ENCODE measurements around the gene MYO1B.

The MYO1B gene

DNA sequence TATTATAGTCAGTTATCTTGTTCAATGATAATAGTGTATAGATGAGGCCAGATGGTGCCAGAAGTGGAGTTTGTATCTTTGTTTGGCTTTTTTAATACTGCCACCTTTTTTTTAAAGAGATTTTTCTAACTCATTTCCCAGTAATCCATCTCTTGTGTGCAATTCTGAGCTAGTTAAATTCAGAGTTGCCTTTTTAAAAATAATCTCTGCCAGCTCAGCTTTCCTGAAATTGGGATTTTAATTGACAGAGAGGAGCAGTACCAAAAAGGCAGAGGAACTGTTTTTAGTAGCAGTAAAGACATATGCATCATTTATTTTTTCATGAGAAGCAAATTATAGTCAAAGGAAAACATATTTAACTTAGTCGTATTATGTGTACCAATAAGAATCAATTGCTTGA, 185.3 kb downstream of the MYO1B start:
- TF ChIP-seq, protein P1, sequence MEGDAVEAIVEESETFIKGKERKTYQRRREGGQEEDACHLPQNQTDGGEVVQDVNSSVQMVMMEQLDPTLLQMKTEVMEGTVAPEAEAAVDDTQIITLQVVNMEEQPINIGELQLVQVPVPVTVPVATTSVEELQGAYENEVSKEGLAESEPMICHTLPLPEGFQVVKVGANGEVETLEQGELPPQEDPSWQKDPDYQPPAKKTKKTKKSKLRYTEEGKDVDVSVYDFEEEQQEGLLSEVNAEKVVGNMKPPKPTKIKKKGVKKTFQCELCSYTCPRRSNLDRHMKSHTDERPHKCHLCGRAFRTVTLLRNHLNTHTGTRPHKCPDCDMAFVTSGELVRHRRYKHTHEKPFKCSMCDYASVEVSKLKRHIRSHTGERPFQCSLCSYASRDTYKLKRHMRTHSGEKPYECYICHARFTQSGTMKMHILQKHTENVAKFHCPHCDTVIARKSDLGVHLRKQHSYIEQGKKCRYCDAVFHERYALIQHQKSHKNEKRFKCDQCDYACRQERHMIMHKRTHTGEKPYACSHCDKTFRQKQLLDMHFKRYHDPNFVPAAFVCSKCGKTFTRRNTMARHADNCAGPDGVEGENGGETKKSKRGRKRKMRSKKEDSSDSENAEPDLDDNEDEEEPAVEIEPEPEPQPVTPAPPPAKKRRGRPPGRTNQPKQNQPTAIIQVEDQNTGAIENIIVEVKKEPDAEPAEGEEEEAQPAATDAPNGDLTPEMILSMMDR (IDR thresholded peaks at IDR 0.05; ENCODE audit: control extremely low read depth, extremely low read depth, low read depth, missing control alignments), result no peak
- CTCF ChIA-PET, result no interaction called here

GRCh38 chr2:191432121-191432520, 186.9 kb downstream of the MYO1B start:
- TF ChIP-seq, protein P1 (IDR thresholded peaks at IDR 0.05; ENCODE audit: control extremely low read depth, extremely low read depth, low read depth, missing control alignments), result no peak
- no peak for DNase-seq (ENCODE audit: extremely low spot score)
- ChIA-PET CTCF (no interaction called here), POLR2A (no interaction called here)

More for the DNA sequence above, 185.3 kb downstream of the MYO1B start:
- no peak for DNase-seq (ENCODE audit: extremely low spot score)
- POLR2A ChIA-PET, result no interaction called here

DNA sequence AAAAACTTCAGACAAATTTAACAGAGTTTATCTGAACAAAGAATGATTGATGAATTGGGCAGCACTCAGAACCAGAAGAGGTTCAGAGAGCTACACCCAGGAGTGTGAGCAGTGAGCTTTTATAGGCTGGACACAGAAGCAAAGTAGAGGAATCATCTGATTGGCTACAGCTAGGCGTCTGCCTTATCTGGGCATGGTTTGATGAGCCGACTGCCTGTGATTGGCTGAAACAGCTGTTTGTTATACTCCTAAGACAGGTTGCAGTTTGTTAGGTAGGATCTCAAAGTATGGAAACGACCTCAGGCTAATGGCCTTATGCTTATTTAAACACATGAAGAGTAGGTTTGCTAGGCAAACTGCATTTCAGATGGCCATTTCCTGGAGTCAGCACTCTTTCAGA, 188.9 kb downstream of the MYO1B start:
- POLR2A ChIA-PET, result no interaction called here
- DNase-seq (ENCODE audit: extremely low spot score), result no peak
- CTCF ChIA-PET, result interaction anchor here (1.8 to 2.4 kb wide), 2 partner anchors 15 to 278 kb away, joined by 4 to 5 read pairs; no protein-coding TSS in a partner anchor
- TF ChIP-seq, protein P1 (IDR thresholded peaks at IDR 0.05; ENCODE audit: control extremely low read depth, extremely low read depth, low read depth, missing control alignments), result no peak

DNA sequence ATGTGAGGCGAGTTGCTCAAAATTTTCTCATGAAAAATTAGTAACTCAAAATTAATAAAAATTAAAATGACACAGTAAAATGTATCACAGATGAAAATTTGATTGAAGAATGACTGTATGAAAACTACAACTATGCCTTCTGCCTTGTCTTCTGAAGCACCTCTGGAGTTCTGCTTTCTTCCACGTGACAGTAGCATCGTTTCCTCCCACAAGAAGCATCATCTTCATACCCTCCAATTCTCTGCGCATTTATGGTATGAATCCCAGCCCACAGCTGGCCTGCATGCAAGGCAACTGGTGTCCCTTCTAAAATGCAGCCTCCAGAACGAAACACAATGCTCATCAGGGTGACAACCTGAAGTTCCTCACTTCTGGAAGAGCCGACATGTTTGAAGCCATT, 189.9 kb downstream of the MYO1B start:
- POLR2A ChIA-PET, result no interaction called here
- no peak for DNase-seq (ENCODE audit: extremely low spot score)
- TF ChIP-seq, protein P1 (IDR thresholded peaks at IDR 0.05; ENCODE audit: control extremely low read depth, extremely low read depth, low read depth, missing control alignments), result no peak
- CTCF ChIA-PET, result interaction anchor here (2.4 kb wide), 1 partner anchor 279 kb away, joined by 5 read pairs; no protein-coding TSS in a partner anchor

GRCh38 chr2:191436368-191437055, 191.3 kb downstream of the MYO1B start:
- TF ChIP-seq, protein P1 (IDR thresholded peaks at IDR 0.05; ENCODE audit: control extremely low read depth, extremely low read depth, low read depth, missing control alignments), result no peak
- no peak for DNase-seq (ENCODE audit: extremely low spot score)
- ChIA-PET POLR2A (no interaction called here), CTCF (interaction anchor here (1.2 kb wide), 1 partner anchor 13 kb away, joined by 3 read pairs; no protein-coding TSS in a partner anchor)

- ChIA-PET POLR2A (interaction anchor here (0.7 kb wide), 1 partner anchor 90 kb away, joined by 6 read pairs; no protein-coding TSS in a partner anchor), CTCF (no interaction called here)
- DNase-seq (ENCODE audit: extremely low spot score), result no peak
- TF ChIP-seq, protein P1 (IDR thresholded peaks at IDR 0.05; ENCODE audit: control extremely low read depth, extremely low read depth, low read depth, missing control alignments), result no peak
These were observed 194.3 kb downstream of the MYO1B start for GRCh38 chr2:191439481-191439880.
